Embryonic facial prominence (tissue), 1 donor: ENCODE results near the gene GLB1L.

ENCODE experiments used
- DNase-seq: peaks from one replicate; pipeline ENCODE4 v3.0.0-alpha.2; 2016; ENCODE audit errors: extremely low spot score

The GLB1L gene

GRCh38 chr2:219252900-219253752 is 7.9 kb upstream of the GLB1L start, which contains the start of gene TUBA4B:
Gene TUBA4B, plus strand, starts transcription at chr2:219253243. Its CDS starts 165 bp downstream, at chr2:219253408.
- no peak for DNase-seq

GRCh38 chr2:219252570-219252899 is 7.3 kb upstream of the GLB1L start:
- no peak for DNase-seq

- no peak for DNase-seq
These were observed 6.8 kb upstream of the GLB1L start for GRCh38 chr2:219252084-219252483.

DNA sequence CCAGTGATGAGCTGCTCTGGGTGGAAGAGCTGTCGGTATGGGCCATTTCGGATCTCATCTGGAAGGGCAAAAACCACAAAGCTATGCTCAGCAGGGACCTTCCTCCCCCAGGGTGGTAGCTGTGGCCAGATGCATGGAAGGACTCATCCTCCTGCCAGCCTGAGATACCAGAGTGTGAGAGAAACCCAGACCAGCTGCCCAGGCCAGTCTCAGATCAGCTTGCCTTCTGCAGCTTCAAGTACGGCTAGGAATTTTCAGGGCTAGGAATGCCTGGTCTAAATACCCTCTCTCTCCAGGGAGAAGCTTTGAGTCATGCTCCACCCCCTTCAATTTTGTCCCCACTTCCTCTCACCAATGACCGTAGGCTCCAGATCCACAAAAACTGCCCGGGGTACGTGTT is 6.4 kb upstream of the GLB1L start:
- DNase-seq, result no peak

GRCh38 chr2:219250049-219250781 is 5.0 kb upstream of the GLB1L start:
- no peak for DNase-seq

GRCh38 chr2:219249203-219249980 is 4.1 kb upstream of the GLB1L start:
- DNase-seq, result peak; percentile 18

DNA sequence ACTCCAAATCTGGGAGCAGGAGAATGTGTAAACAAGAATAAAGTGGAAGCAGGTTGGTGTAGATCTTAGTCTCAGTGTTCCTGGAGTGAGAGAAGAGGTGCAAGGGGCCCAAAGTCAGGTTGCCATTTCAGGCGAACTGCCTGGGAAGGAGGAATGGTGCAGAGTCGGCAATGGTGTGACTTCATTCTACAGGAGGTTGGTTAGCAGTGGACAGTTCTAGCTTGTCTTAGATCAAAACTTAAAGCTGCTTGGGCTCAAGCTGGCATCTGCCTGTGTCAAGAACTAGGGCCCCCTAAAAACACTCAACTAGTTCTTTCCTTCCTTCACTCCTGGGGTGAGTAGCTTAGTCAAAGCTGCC is 3.6 kb upstream of the GLB1L start:
- DNase-seq, result no peak

DNA sequence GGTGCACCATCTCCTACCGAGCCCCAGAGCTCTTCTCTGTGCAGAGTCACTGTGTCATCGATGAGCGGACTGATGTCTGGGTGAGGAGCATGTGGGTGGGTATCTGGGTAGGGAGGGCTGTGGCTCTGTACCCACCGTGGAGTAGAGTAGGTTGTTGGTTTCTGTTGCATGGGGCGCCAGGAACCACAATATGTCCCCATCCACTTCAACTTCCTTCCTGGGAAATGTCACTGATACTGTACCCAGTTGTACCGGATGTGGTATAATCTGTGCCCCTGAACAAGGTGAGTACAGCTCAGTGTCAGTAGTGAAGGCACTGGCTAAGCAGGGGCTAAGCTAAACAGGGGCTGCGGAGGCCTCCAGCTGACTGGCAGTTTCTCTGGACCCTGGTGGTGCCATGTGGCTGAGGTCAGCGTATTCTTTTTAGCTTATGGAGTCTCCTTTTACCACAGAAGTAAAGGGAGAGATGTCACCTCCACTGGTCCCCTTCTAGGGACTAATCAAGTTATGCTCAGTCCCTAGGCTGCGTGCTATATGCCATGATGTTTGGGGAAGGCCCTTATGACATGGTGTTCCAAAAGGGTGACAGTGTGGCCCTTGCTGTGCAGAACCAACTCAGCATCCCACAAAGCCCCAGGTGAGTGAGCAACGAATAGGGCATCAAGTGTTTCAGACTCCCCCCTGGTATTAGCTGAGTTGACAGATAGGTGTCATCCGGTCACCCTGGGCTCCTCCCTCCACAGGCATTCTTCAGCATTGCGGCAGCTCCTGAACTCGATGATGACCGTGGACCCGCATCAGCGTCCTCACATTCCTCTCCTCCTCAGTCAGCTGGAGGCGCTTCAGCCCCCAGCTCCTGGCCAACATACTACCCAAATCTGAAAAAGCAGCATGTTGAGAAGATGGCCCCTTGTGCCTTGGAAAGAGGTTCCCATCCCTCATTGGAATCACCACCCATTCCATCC is 2.7 kb upstream of the GLB1L start:
- DNase-seq, result no peak

DNA sequence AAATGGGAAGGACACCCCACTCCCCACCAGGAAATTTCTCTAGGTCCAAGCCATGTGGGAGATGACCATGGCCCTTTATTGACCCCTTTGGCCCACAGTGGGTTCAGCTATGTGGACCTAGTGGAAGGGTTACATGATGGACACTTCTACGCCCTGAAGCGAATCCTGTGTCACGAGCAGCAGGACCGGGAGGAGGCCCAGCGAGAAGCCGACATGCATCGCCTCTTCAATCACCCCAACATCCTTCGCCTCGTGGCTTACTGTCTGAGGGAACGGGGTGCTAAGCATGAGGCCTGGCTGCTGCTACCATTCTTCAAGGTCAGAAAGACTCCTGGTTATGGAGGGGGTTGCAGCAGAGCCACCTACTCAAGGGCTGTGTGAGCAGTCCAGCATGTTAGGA is 1.3 kb upstream of the GLB1L start:
- DNase-seq, result no peak

- no peak for DNase-seq
These were observed 621 bp upstream of the GLB1L start for GRCh38 chr2:219245899-219246230.

DNA sequence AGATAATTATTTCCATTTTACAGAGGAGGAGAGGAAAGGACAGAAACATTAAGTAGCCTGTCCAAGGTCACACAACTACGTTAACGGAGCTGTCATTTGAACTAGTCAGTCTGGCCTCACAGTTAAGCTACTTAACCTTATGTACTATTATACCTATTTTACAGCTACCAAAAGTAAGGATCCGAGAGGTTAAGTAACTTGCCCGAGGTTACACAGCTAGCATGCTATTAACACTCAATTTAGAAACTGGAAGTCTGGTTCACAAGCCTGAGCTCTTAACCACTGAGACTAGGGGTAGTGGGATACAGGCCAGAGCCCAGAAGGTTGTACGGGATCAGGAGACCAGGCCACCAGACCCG is 476 bp downstream of the GLB1L start:
- DNase-seq, result no peak

DNA sequence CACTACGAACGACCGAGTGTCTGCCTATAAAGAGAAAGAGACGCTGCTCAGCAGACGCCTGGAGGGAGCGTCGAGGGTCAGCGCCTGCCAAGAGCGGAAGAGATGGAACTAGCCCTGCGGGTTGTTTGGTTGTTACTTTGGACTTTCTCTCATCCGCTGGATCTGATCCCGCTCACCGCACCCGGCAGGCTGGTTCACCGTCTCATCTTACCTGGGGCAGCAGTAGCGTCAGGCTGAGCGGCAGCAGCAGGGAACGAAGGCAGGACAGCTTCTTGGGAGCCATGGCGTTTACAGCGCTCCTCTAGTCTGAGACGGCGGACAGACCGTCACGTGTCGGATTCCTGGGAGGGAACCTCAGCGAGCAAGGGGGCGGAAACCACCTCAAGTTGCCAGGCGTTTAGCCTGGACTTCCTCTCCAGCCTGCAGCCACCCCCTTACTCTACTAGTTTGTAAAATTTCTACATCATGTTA is 1.9 kb downstream of the GLB1L start:
- DNase-seq, result no peak

GRCh38 chr2:219234331-219234730 is 10.9 kb downstream of the GLB1L start:
- DNase-seq, result no peak

DNA sequence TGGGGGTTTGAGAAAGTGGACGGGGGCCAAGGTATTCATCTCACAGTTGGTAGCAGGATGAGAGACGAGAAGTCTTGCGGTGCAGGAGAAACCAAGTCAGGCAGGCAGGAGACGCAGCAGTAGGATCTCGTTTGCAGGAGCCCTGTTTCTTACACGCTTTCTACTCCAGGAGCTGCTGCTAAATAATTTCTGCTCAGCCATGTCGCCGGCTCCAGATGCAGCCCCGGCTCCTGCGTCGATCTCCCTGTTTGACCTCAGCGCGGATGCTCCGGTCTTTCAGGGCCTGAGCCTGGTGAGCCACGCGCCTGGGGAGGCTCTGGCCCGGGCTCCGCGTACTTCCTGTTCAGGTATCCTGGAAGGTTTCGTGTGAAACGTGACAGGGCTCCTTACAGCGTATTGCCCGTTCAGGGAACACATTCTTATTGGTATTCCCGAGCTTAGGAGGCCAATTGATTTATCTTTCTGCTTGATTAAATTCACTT is 15.1 kb downstream of the GLB1L start:
- no peak for DNase-seq

- DNase-seq, result peak; percentile 99
These were observed 15.8 kb downstream of the GLB1L start, which contains the start of the genes ANKZF1 and ATG9A for GRCh38 chr2:219229305-219230058. Gene ANKZF1, plus strand, starts transcription at chr2:219229806. Its CDS starts 452 bp downstream, at chr2:219230258. Gene ATG9A, minus strand, starts transcription at chr2:219229636. Its CDS starts 1,612 bp downstream, at chr2:219228024.

GRCh38 chr2:219228911-219229304 is 16.3 kb downstream of the GLB1L start:
- no peak for DNase-seq

DNA sequence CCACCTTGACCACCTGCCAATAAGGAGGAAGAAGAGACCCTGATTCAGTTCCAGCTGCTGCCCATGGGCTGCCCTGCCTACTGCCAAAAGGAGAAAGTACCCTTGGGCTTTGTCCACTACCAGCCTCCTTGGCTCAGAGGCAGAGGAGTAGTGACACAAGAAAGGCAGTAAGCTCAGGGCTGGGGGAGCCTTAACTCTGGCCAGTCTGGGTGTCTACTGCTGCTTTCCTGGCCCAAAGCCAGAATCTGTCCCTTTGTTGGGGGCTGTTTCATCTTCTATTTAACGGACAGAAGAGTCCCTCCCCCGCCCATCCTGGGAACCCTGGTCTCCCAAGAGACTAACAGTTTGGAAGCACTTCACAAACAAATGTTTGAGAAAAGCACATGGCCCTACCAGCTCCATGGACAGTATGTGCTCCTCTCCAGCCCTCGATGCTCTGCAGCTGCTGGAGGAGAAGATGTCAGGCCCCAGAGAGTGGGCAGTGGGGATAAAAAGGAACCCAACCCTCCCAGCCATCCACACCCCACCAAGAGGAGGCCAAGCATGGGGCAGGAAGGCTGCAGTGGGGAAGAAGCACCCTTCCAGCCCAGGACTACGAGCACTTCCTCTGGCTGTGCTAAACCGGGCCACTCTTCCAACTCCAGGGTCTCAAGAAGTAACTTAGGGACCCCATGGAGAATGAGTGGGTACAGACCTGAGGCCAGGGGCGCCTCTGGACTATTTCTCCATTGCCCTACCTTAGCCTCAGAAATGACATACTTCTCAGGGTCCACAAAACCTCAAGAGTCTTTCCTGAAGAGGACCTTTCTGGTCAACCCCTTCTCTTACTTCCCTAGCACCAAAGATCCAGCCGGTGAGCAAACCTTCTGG is 17.0 kb downstream of the GLB1L start:
- DNase-seq, result no peak

GRCh38 chr2:219225350-219225749 is 19.9 kb downstream of the GLB1L start:
- no peak for DNase-seq
